Gastrocnemius medialis (tissue), 4 donors: ENCODE data around the gene TPGS2. TPM values are rescaled to one million over a fixed set of nuclear protein-coding genes. Genes with fewer than 3 reads are reported as not detected.

Experiments
- ATAC-seq, 2 donors: fragments of 150-250 bp; one replicate each; pipeline ENCODE4 v1.9.1; 2016
- DNase-seq, 2 donors: peaks; one replicate each; pipeline ENCODE4 v3.0.0-alpha.2; 2019
- H3K27ac ChIP-seq, 4 donors: fragments of 200-600 bp; sonication (generic); 1 replicate in 1 of 4; 2 replicates in 3 of 4; pipeline ENCODE4 v1.5.1; 2016 to 2018; ENCODE audit warnings: mild to moderate bottlenecking in 2 of 4, moderate library complexity in 1 of 4
- H3K27me3 ChIP-seq, 3 donors: fragments of 200-600 bp; sonication (generic) in 2 of 3; 1 replicate in 1 of 3; 2 replicates in 2 of 3; pipeline versions ENCODE4 v1.5.1 to v1.6.0; 2016 to 2019; ENCODE audit warnings: mild to moderate bottlenecking in 1 of 3, moderate library complexity in 1 of 3
- H3K36me3 ChIP-seq, 2 donors: fragments of 200-600 bp; sonication (generic) in 1 of 2; one replicate each; pipeline ENCODE4 v1.5.1; 2017 to 2018
- H3K4me1 ChIP-seq, 2 donors: fragments of 200-600 bp; sonication (generic) in 1 of 2; one replicate each; pipeline ENCODE4 v1.5.1; 2016 to 2017; ENCODE audit warnings: mild to moderate bottlenecking in 2 of 2
- H3K4me3 ChIP-seq, 4 donors: fragments of 200-600 bp; sonication (generic) in 3 of 4; 1 replicate in 1 of 4; 2 replicates in 3 of 4; pipeline ENCODE4 v1.5.1; 2016 to 2019; ENCODE audit warnings: mild to moderate bottlenecking in 2 of 4
- H3K9me3 ChIP-seq, 3 donors: fragments of 200-600 bp; sonication (generic) in 2 of 3; 1 replicate in 1 of 3; 2 replicates in 2 of 3; pipeline ENCODE4 v1.5.1; 2016 to 2019
- POLR2A ChIP-seq, 2 donors: fragments of 450-650 bp; IDR thresholded peaks; one replicate each; pipeline ENCODE4 v1.6.1; 2017; ENCODE audit warnings: antibody characterized with exemption in 2 of 2, mild to moderate bottlenecking in 2 of 2, moderate library complexity in 2 of 2
- in situ Hi-C, 4 donors: fragments of 200-750 bp; cut with MboI; loops; one replicate each; pipeline versions ENCODE4 v1.15.0 to v1.8.0; 2017; ENCODE audit warnings: low sequenced_read_pairs in 4 of 4
- intact Hi-C: fragments of 100-400 bp; cut with DNase I; formaldehyde crosslinking; loops from one replicate; pipeline ENCODE4 v1.15.1; 2023; ENCODE audit warnings: low total_unique reads
- total RNA-seq, 4 donors: library from RNA; depleted of rRNA; stranded (reverse); fragments of >200 nt; gene quantifications; one replicate each; pipeline versions ENCODE4 v1.1.0 to v1.2.3, GENCODE V29; 2016
- TF ChIP-seq, protein P1 (sequence below), 5 experiments: fragments of 450-650 bp in 3 of 5; fragments of 200-600 bp in 2 of 5; sonication (generic) in 2 of 5; IDR thresholded peaks in 4 of 5; conservative IDR thresholded peaks in 1 of 5; 1 replicate in 4 of 5; 2 replicates in 1 of 5; pipeline ENCODE4 v1.5.1; 2016 to 2019; ENCODE audit warnings: antibody characterized with exemption in 5 of 5, mild to moderate bottlenecking in 3 of 5, moderate library complexity in 3 of 5

The TPGS2 gene
- total RNA-seq, 4 donors from 2014 or later: 20.7 to 36.5 (median 28.2) TPM

DNA sequence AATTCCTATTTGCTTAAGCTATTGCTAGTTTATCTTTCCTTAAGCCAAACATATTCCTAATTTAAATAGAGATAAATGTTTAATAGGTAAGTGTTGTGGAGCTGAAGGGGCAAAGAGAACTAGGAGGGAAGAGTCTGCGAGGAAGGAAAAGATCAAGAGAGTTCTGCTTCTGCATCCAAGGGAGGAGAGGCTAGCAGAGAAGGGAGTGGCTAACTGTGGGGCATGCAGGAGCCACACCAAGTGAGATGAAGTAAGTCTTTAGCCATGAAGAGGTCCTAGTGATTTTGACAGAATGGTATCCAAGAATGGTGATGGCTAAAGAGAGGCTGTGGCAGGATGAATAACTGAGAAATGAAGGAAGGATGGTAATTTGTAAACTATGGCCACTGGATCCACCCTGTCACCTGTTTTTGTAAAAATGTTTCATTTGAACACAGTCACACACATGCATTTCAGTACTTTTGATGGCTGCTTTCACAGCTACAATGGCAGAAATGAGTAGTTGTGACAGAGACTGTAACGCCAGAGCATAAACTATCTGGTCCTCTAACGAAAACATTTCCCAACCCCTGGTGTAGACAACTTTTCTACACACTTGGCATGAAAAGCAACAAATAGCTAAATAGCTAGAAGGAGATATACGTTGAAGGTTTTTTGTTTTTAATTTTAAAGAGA, 15.6 kb downstream of the TPGS2 start:
- Histone ChIP-seq H3K9me3 (no peaks in the 10 kb centered on the region), H3K4me3 (no peak overlapping the region), H3K27me3 (no peaks in the 10 kb centered on the region), H3K36me3 (peaks cover 0 to under 1% of the 10 kb centered on the region in 2 donors), H3K27ac (no peak overlapping the region), H3K4me1 (no peaks in the 10 kb centered on the region)
- ATAC-seq (no peak), DNase-seq (no peak)
- intact Hi-C loops: no loop called here
- in situ Hi-C loops: loop anchor here in 1 of 4 donors (5.0 to 10.0 kb wide), 2 partner anchors 46 to 128 kb away; no protein-coding TSS in a partner anchor
- TF ChIP-seq, protein P1, sequence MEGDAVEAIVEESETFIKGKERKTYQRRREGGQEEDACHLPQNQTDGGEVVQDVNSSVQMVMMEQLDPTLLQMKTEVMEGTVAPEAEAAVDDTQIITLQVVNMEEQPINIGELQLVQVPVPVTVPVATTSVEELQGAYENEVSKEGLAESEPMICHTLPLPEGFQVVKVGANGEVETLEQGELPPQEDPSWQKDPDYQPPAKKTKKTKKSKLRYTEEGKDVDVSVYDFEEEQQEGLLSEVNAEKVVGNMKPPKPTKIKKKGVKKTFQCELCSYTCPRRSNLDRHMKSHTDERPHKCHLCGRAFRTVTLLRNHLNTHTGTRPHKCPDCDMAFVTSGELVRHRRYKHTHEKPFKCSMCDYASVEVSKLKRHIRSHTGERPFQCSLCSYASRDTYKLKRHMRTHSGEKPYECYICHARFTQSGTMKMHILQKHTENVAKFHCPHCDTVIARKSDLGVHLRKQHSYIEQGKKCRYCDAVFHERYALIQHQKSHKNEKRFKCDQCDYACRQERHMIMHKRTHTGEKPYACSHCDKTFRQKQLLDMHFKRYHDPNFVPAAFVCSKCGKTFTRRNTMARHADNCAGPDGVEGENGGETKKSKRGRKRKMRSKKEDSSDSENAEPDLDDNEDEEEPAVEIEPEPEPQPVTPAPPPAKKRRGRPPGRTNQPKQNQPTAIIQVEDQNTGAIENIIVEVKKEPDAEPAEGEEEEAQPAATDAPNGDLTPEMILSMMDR (IDR thresholded peaks at IDR 0.05 in 4 of 5, conservative IDR thresholded peaks at IDR 0.05 in 1 of 5): no peak
- no peak for TF ChIP-seq POLR2A (IDR thresholded peaks at IDR 0.05)

DNA sequence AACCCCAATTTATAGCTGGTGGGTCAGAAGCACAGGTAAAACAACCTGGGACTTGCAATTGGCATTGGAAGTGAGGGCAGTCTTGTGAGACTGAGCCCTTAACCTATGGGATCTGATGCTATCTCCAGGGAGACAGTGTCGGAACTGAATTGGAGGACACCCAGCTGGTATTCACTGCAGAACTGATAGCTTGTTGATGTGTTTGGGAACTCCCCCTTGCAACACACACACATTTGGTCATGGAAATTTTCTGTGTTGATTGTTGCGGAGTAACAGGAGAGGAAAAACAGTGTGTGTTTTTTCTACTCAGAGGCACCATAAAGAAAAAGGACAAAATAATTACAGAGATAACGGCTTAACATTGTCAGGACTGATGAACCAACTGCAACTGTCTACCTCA, 16.1 kb downstream of the TPGS2 start:
- no peak for DNase-seq
- TF ChIP-seq, protein P1 (IDR thresholded peaks at IDR 0.05 in 4 of 5, conservative IDR thresholded peaks at IDR 0.05 in 1 of 5): no peak
- no peak for TF ChIP-seq POLR2A (IDR thresholded peaks at IDR 0.05)
- in situ Hi-C loops (loop anchor here in 1 of 4 donors (5.0 to 10.0 kb wide), 2 partner anchors 45 to 128 kb away; no protein-coding TSS in a partner anchor), intact Hi-C loops (no loop called here)
- H3K27ac ChIP-seq: no peak overlapping the region
- ATAC-seq: no peak
- H3K4me3 ChIP-seq: no peak overlapping the region
- H3K27me3 ChIP-seq: no peaks in the 10 kb centered on the region
- H3K4me1 ChIP-seq: no peaks in the 10 kb centered on the region
- peaks cover 0 to under 1% of the 10 kb centered on the region in 2 donors for H3K36me3 ChIP-seq
- H3K9me3 ChIP-seq: no peaks in the 10 kb centered on the region

DNA sequence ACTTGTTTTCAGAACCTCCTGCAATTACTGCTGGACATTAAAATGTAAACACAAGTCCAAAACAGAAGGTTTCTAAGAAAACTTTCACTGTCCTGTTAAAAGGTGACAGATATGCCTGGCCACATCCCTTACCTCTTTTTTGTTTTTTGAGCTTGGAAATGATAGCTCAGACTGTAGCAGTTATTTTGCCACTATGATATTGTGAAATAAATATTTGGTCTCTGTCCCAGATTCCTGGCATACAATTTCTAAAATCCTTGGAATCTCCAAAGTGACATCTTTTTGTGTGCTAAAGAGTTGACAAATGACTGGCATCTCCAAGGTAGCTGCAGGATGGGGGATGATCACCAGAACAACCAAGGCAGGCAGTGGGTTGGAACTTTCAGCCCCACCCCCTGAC, 16.8 kb downstream of the TPGS2 start:
- peaks cover 0 to 8% of the 10 kb centered on the region in 2 donors for H3K36me3 ChIP-seq
- no peaks in the 10 kb centered on the region for H3K27me3 ChIP-seq
- no peaks in the 10 kb centered on the region for H3K9me3 ChIP-seq
- H3K27ac ChIP-seq: no peak overlapping the region
- H3K4me1 ChIP-seq: no peaks in the 10 kb centered on the region
- no peak overlapping the region for H3K4me3 ChIP-seq
- in situ Hi-C loops: loop anchor here in 1 of 4 donors (5.0 to 10.0 kb wide), 2 partner anchors 45 to 127 kb away; no protein-coding TSS in a partner anchor
- intact Hi-C loops: no loop called here
- ATAC-seq: no peak
- no peak for DNase-seq
- TF ChIP-seq, protein P1 (IDR thresholded peaks at IDR 0.05 in 4 of 5, conservative IDR thresholded peaks at IDR 0.05 in 1 of 5): no peak
- no peak for TF ChIP-seq POLR2A (IDR thresholded peaks at IDR 0.05)

DNA sequence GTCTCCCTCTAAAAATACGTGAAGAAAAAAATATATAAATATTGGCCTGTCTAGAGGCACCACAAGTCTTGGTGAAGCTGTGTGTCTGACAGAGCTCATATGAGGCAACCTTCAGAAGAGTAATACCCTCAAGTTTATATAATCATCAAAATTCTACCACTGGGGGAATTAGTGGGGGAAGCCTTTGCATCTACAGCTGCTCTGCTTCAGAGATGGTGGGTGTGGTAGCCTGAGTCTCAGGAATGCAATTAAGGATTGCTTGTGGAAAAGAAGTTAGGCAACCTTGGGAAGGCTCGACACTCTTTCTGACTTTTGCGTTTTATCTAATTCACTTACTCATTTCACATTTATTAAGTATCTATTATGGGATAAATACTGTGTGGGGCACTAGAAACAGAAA, 17.4 kb downstream of the TPGS2 start:
- Histone ChIP-seq H3K36me3 (peaks cover 0 to 10% of the 10 kb centered on the region in 2 donors), H3K27me3 (no peaks in the 10 kb centered on the region), H3K4me3 (no peak overlapping the region), H3K27ac (no peak overlapping the region), H3K9me3 (no peaks in the 10 kb centered on the region), H3K4me1 (no peaks in the 10 kb centered on the region)
- no peak for DNase-seq
- no peak for TF ChIP-seq POLR2A (IDR thresholded peaks at IDR 0.05)
- TF ChIP-seq, protein P1 (IDR thresholded peaks at IDR 0.05 in 4 of 5, conservative IDR thresholded peaks at IDR 0.05 in 1 of 5): no peak
- in situ Hi-C loops: loop anchor here in 1 of 4 donors (5.0 to 10.0 kb wide), 2 partner anchors 44 to 127 kb away; no protein-coding TSS in a partner anchor
- ATAC-seq: no peak
- intact Hi-C loops: no loop called here
